Lower lobe of right lung (tissue), 2 donors: ENCODE results near the gene MGST2. TPM values are rescaled to one million over a fixed set of nuclear protein-coding genes. Genes with fewer than 3 reads are reported as not detected.

Experiments
- ATAC-seq, 2 donors: fragments of 200-7000 bp; cut with Tn5 transposase; one replicate each; pipeline ENCODE4 v1.9.1; 2020 to 2022; ENCODE audit warnings: mild to moderate bottlenecking in 2 of 2, moderate library complexity in 2 of 2
- DNase-seq: peaks from one replicate; pipeline ENCODE4 v3.0.0-alpha.2; 2020
- H3K27ac ChIP-seq: fragments of 200-600 bp; one replicate; pipeline ENCODE4 v1.8.0; 2022
- H3K27me3 ChIP-seq: fragments of 200-600 bp; one replicate; pipeline ENCODE4 v1.8.0; 2022; ENCODE audit warnings: low read depth
- H3K36me3 ChIP-seq: fragments of 200-600 bp; one replicate; pipeline ENCODE4 v1.8.0; 2022; ENCODE audit warnings: mild to moderate bottlenecking
- H3K4me1 ChIP-seq: fragments of 200-600 bp; one replicate; pipeline ENCODE4 v1.8.0; 2022
- H3K4me3 ChIP-seq: fragments of 200-600 bp; one replicate; pipeline ENCODE4 v1.8.0; 2022; ENCODE audit warnings: mild to moderate bottlenecking
- H3K9me3 ChIP-seq: fragments of 200-600 bp; one replicate; pipeline ENCODE4 v1.8.0; 2022
- CTCF ChIP-seq: fragments of 200-600 bp; IDR thresholded peaks from one replicate; pipeline ENCODE4 v1.8.0; 2022; ENCODE audit warnings: antibody characterized with exemption, mild to moderate bottlenecking
- intact Hi-C: fragments of 100-400 bp; cut with DNase I; formaldehyde crosslinking; loops from one replicate; pipeline ENCODE4 v1.11.0; 2022
- total RNA-seq: library from RNA; stranded (reverse); fragmentation: NEBNext Ultra II Directional; extraction: Animal tissue kit (Norgen Biotek cat#: 25700); gene quantifications from one replicate; pipeline ENCODE4 v1.2.1, GENCODE V29; 2021
- donor health status: DM: no; HTN: yes; CAD: no; lungs with severe emphysema.

Gene MGST2
- total RNA-seq, 1 donor from 2014 or later: 79.3 TPM

GRCh38 chr4:139647184-139647583 is 18.4 kb upstream of the MGST2 start:
- ATAC-seq (no peak), DNase-seq (no peak)
- Histone ChIP-seq H3K27me3 (no peaks in the 10 kb centered on the region), H3K9me3 (no peaks in the 10 kb centered on the region), H3K4me3 (no peak overlapping the region), H3K36me3 (no peaks in the 10 kb centered on the region), H3K4me1 (peaks cover 6% of the 10 kb centered on the region), H3K27ac (no peak overlapping the region)
- no peak for TF ChIP-seq CTCF
- intact Hi-C loops: no loop called here

GRCh38 chr4:139647952-139648351 is 17.7 kb upstream of the MGST2 start:
- no peaks in the 10 kb centered on the region for H3K36me3 ChIP-seq
- TF ChIP-seq CTCF: no peak
- H3K9me3 ChIP-seq: no peaks in the 10 kb centered on the region
- H3K4me3 ChIP-seq: no peak overlapping the region
- no peak overlapping the region for H3K27ac ChIP-seq
- intact Hi-C loops: no loop called here
- ATAC-seq (no peak), DNase-seq (no peak)
- H3K4me1 ChIP-seq: peaks cover 6% of the 10 kb centered on the region
- no peaks in the 10 kb centered on the region for H3K27me3 ChIP-seq

- Histone ChIP-seq H3K4me3 (no peak overlapping the region), H3K27ac (no peak overlapping the region), H3K27me3 (no peaks in the 10 kb centered on the region), H3K36me3 (no peaks in the 10 kb centered on the region), H3K9me3 (no peaks in the 10 kb centered on the region), H3K4me1 (peaks cover 7% of the 10 kb centered on the region)
- intact Hi-C loops: no loop called here
- ATAC-seq: peak; percentile 88 to 90
- peak; percentile 91 for TF ChIP-seq CTCF
- DNase-seq: peak; percentile 80
Measured at GRCh38 chr4:139651282-139652194, 14.1 kb upstream of the MGST2 start.

- no peaks in the 10 kb centered on the region for H3K27me3 ChIP-seq
- ATAC-seq (no peak), DNase-seq (no peak)
- no peak overlapping the region for H3K27ac ChIP-seq
- H3K9me3 ChIP-seq: no peaks in the 10 kb centered on the region
- no peak overlapping the region for H3K4me3 ChIP-seq
- intact Hi-C loops: no loop called here
- H3K4me1 ChIP-seq: peaks cover 22% of the 10 kb centered on the region
- H3K36me3 ChIP-seq: no peaks in the 10 kb centered on the region
- TF ChIP-seq CTCF: no peak
Measured at GRCh38 chr4:139654516-139654915, 11.1 kb upstream of the MGST2 start.

- Histone ChIP-seq H3K27ac (no peak overlapping the region), H3K4me1 (peaks cover 22% of the 10 kb centered on the region), H3K36me3 (no peaks in the 10 kb centered on the region), H3K4me3 (no peak overlapping the region), H3K9me3 (no peaks in the 10 kb centered on the region), H3K27me3 (no peaks in the 10 kb centered on the region)
- peak; percentile 44 for TF ChIP-seq CTCF
- intact Hi-C loops: no loop called here
- peak in 1 of 2 donors; percentile 7 for ATAC-seq
- DNase-seq: no peak
Measured at GRCh38 chr4:139655116-139655515, 10.5 kb upstream of the MGST2 start.
